HCT116 (cell line): Measurements from ENCODE around the gene CSF1R. TPM values are rescaled to one million over a fixed set of nuclear protein-coding genes. Genes with fewer than 3 reads are reported as not detected.

ENCODE experiments used
- ATAC-seq: fragments of 200-7000 bp; cut with Tn5 transposase; 2 replicates; pipeline ENCODE4 v1.9.1; 2020; ENCODE audit warnings: mild to moderate bottlenecking, moderate library complexity
- BruUV-seq: library from RNA; stranded (reverse); fragments of 400-500 nt; replicated peaks from 2 replicates; lab custom pipeline; 2021; lab: Mats Ljungman, UMichigan
- CTCF ChIA-PET: fragments of 300-600 bp; sonication (Branson Sonifier 250); formaldehyde crosslinking; loops from one replicate; lab custom pipeline; 2021; ENCODE audit warnings: antibody characterized with exemption; lab: Charles Lee
- POLR2A ChIA-PET: fragments of 300-600, 350-600 bp; sonication (Branson Sonifier 250); formaldehyde crosslinking; loops from one replicate; lab custom pipeline; 2021; ENCODE audit warnings: antibody characterized with exemption; lab: Charles Lee
- RAD21 ChIA-PET, 2 experiments: fragments of 300-600 bp; sonication (Branson Sonifier 250); formaldehyde crosslinking; loops; one replicate each; lab custom pipeline; 2023; ENCODE audit warnings: low total read pairs in 2 of 2; ENCODE audit not compliant: uncharacterized antibody in 2 of 2, unreplicated experiment in 2 of 2, low non-redundant PET in 1 of 2; lab: Charles Lee
- DNase-seq: peaks from one replicate; pipeline ENCODE4 v3.0.0-alpha.2; 2010; ENCODE audit warnings: low read depth, low spot score
- H2AFZ ChIP-seq: fragments of 200-600 bp; shearing (Covaris generic), sonication (generic); 2 replicates; pipeline ENCODE4 v1.6.1; 2017; ENCODE audit warnings: low read depth, mixed run types, mixed read lengths, antibody characterized with exemption, low read length; ENCODE audit not compliant: poor library complexity, severe bottlenecking
- H3K27ac ChIP-seq: 2 replicates; pipeline ENCODE4 v1.5.1; 2012; ENCODE audit warnings: low read depth, low read length
- H3K27me3 ChIP-seq: fragments of 200-600 bp; sonication (generic); 2 replicates; pipeline ENCODE4 v1.6.1; 2016; ENCODE audit warnings: mixed run types, low read length, mixed read lengths; ENCODE audit not compliant: insufficient read depth
- H3K36me3 ChIP-seq, 2 experiments: fragments of 200-500 bp in 1 of 2; fragments of 200-600 bp in 1 of 2; sonication (Bioruptor generic) in 1 of 2; sonication (generic) in 1 of 2; 2 replicates each; pipeline versions ENCODE4 v1.5.1 to v1.6.1; 2014 to 2016; ENCODE audit warnings: low read length in 2 of 2, inconsistent platforms in 1 of 2, mixed read lengths in 1 of 2, mixed run types in 1 of 2; ENCODE audit not compliant: insufficient read depth in 2 of 2, control insufficient read depth in 1 of 2
- H3K4me1 ChIP-seq, 2 experiments: fragments of 200-600 bp in 1 of 2; sonication (generic) in 1 of 2; 2 replicates each; pipeline versions ENCODE4 v1.5.1 to v1.6.1; 2012 to 2017; ENCODE audit warnings: low read length in 2 of 2, inconsistent platforms in 1 of 2, mild to moderate bottlenecking in 1 of 2, mixed read lengths in 1 of 2, mixed run types in 1 of 2, moderate library complexity in 1 of 2; ENCODE audit not compliant: insufficient read depth in 2 of 2, control insufficient read depth in 1 of 2
- H3K4me2 ChIP-seq: fragments of 200-600 bp; sonication (generic); 2 replicates; pipeline ENCODE4 v1.6.1; 2017; ENCODE audit warnings: mixed run types, low read length, mixed read lengths
- H3K4me3 ChIP-seq, 2 experiments: fragments of 200-600 bp in 1 of 2; sonication (generic) in 1 of 2; replicated peaks in 1 of 2; 2 replicates each; pipeline ENCODE4 v1.5.1; 2011 to 2016; ENCODE audit warnings: low read length in 2 of 2, control low read depth in 1 of 2, low read depth in 1 of 2, mild to moderate bottlenecking in 1 of 2, mixed read lengths in 1 of 2, mixed run types in 1 of 2
- H3K79me2 ChIP-seq: fragments of 200-600 bp; sonication (generic); 2 replicates; pipeline ENCODE4 v1.6.1; 2017; ENCODE audit warnings: mild to moderate bottlenecking, mixed run types, low read length, moderate library complexity, mixed read lengths; ENCODE audit not compliant: insufficient read depth
- H3K9ac ChIP-seq: fragments of 200-600 bp; sonication (generic); 2 replicates; pipeline ENCODE4 v1.6.1; 2016; ENCODE audit warnings: low read length, mixed read lengths
- H3K9me2 ChIP-seq: fragments of 200-600 bp; sonication (generic), shearing (Covaris generic); 2 replicates; pipeline ENCODE4 v1.6.1; 2017; ENCODE audit warnings: mixed run types, mild to moderate bottlenecking, moderate library complexity; ENCODE audit not compliant: insufficient read depth
- H3K9me3 ChIP-seq, 2 experiments: fragments of 200-500 bp in 1 of 2; fragments of 200-600 bp in 1 of 2; sonication (Bioruptor generic) in 1 of 2; sonication (generic) in 1 of 2; 2 replicates each; pipeline ENCODE4 v1.6.1; 2014 to 2017; ENCODE audit warnings: low read length in 2 of 2, mixed read lengths in 2 of 2, inconsistent platforms in 1 of 2, low read depth in 1 of 2, mild to moderate bottlenecking in 1 of 2, mixed run types in 1 of 2, moderate library complexity in 1 of 2; ENCODE audit not compliant: control insufficient read depth in 1 of 2, insufficient read depth in 1 of 2
- H4K20me1 ChIP-seq: fragments of 200-600 bp; sonication (generic), shearing (Covaris generic); 2 replicates; pipeline ENCODE4 v1.6.1; 2017; ENCODE audit warnings: mixed run types, mild to moderate bottlenecking, moderate library complexity; ENCODE audit not compliant: insufficient read depth
- ATF3 ChIP-seq: IDR thresholded peaks from 2 replicates; pipeline ENCODE4 v1.6.1; 2012
- CBX3 ChIP-seq: IDR thresholded peaks from 2 replicates; pipeline ENCODE4 v1.6.1; 2012; ENCODE audit warnings: low read depth
- CTCF ChIP-seq, 3 experiments: fragments of 200-600 bp in 1 of 3; sonication (generic) in 1 of 3; IDR thresholded peaks in 2 of 3; conservative IDR thresholded peaks in 1 of 3; 2 replicates each; pipeline ENCODE4 v1.5.1; 2012 to 2017; ENCODE audit warnings: low read depth in 2 of 3, low read length in 2 of 3, antibody characterized with exemption in 1 of 3, borderline replicate concordance in 1 of 3, control low read depth in 1 of 3, mild to moderate bottlenecking in 1 of 3, mixed read lengths in 1 of 3, mixed run types in 1 of 3, moderate library complexity in 1 of 3; ENCODE audit not compliant: insufficient read depth in 1 of 3
- EGR1 ChIP-seq: IDR thresholded peaks from 2 replicates; pipeline ENCODE4 v1.6.1; 2012; ENCODE audit warnings: low read depth
- ELF1 ChIP-seq: IDR thresholded peaks from 2 replicates; pipeline ENCODE4 v1.6.1; 2012; ENCODE audit warnings: low read depth, borderline replicate concordance
- EZH2 ChIP-seq: fragments of 200-600 bp; sonication (generic); IDR thresholded peaks from 2 replicates; pipeline ENCODE4 v1.6.1; 2017; ENCODE audit warnings: antibody characterized with exemption, mixed run types
- EZH2phosphoT487 ChIP-seq: fragments of 200-600 bp; IDR thresholded peaks from 2 replicates; pipeline ENCODE4 v1.6.1; 2018; ENCODE audit warnings: antibody characterized with exemption, borderline replicate concordance
- FOSL1 ChIP-seq: IDR thresholded peaks from 2 replicates; pipeline ENCODE4 v1.6.1; 2012; ENCODE audit warnings: low read depth
- MAX ChIP-seq: IDR thresholded peaks from 2 replicates; pipeline ENCODE4 v1.6.1; 2012
- POLR2A ChIP-seq: IDR thresholded peaks from 2 replicates; pipeline ENCODE4 v1.7.0; 2011; ENCODE audit warnings: borderline replicate concordance; ENCODE audit not compliant: insufficient read depth, insufficient read length; ENCODE audit errors: extremely low read depth
- RAD21 ChIP-seq: IDR thresholded peaks from 2 replicates; pipeline ENCODE4 v1.6.1; 2012; ENCODE audit warnings: low read depth, mild to moderate bottlenecking
- SIN3A ChIP-seq: IDR thresholded peaks from 2 replicates; pipeline ENCODE4 v1.6.1; 2012; ENCODE audit warnings: low read depth
- SP1 ChIP-seq: IDR thresholded peaks from 2 replicates; pipeline ENCODE4 v1.6.1; 2012; ENCODE audit warnings: low read depth
- SRF ChIP-seq: IDR thresholded peaks from 2 replicates; pipeline ENCODE4 v1.6.1; 2012; ENCODE audit warnings: low read depth
- TCF7L2 ChIP-seq: IDR thresholded peaks from 2 replicates; pipeline ENCODE4 v1.7.0; 2011; ENCODE audit warnings: borderline replicate concordance, inconsistent platforms; ENCODE audit not compliant: insufficient read depth, insufficient read length; ENCODE audit errors: extremely low read depth
- YY1 ChIP-seq: IDR thresholded peaks from 2 replicates; pipeline ENCODE4 v1.6.1; 2011; ENCODE audit warnings: low read length, low read depth, moderate library complexity, mild to moderate bottlenecking; ENCODE audit not compliant: insufficient replicate concordance; ENCODE audit errors: extremely low read depth
- ZBTB33 ChIP-seq: IDR thresholded peaks from 2 replicates; pipeline ENCODE4 v1.6.1; 2011; ENCODE audit warnings: mild to moderate bottlenecking, low read length, moderate library complexity; ENCODE audit not compliant: insufficient replicate concordance; ENCODE audit errors: extremely low read depth
- ZNF274 ChIP-seq: fragments of 200-500 bp; sonication (Bioruptor generic); IDR thresholded peaks from 2 replicates; pipeline ENCODE4 v1.6.1; 2014; ENCODE audit warnings: mild to moderate bottlenecking, low read depth, low read length, inconsistent platforms
- intact Hi-C: fragments of 100-400 bp; cut with micrococcal nuclease; formaldehyde crosslinking; loops from 2 replicates; pipeline ENCODE4 v1.10.0; 2022
- total RNA-seq: library from RNA; stranded (reverse); gene quantifications from one replicate; pipeline ENCODE4 v1.2.1, GENCODE V29; 2021; ENCODE audit not compliant: unreplicated experiment

Gene CSF1R
- total RNA-seq, 1 experiment from 2014 or later = 0.17 TPM

- peak; percentile 91 to 94 (median 94) for TF ChIP-seq CTCF (IDR thresholded peaks at IDR 0.05 in 2 of 3, conservative IDR thresholded peaks at IDR 0.05 in 1 of 3; ENCODE audit: borderline replicate concordance in 1 of 3, insufficient read depth in 1 of 3, low read depth in 2 of 3, low read length in 2 of 3)
- peak; percentile 97 for TF ChIP-seq RAD21
- no peak for TF ChIP-seq FOSL1
- TF ChIP-seq POLR2A = no peak
- no peak for TF ChIP-seq YY1
- no peak; the same call in 1 of the 2 replicates for TF ChIP-seq EGR1
- TF ChIP-seq SIN3A = no peak
- peak; percentile 72 for TF ChIP-seq MAX
- TF ChIP-seq ZNF274 = no peak
Observed at GRCh38 chr5:150129813-150130492, 43.6 kb upstream of the CSF1R start (continued).

DNA sequence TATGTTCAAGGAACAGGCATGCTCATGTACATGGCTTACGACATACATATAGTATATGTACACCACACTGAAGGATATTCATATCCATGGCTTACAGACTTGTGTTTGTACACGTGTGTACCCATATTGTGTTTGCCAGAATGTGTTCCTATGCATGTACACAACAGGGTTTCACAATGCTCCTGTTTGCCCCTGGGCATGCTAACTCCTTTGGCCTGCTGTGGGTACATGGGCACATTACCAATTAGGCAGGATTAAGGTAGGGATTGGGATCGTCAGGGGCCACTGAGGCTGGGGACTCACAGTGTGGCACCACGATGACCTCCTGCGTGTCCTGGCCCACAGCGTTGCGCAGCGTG, 43.1 kb upstream of the CSF1R start:
- peak overlapping the region; percentile 70 for H3K4me2 ChIP-seq
- no peaks in the 10 kb centered on the region for H4K20me1 ChIP-seq
- CTCF ChIA-PET = interaction anchor here (1.2 kb wide), 1 partner anchor 13 kb away, joined by 3 read pairs; no protein-coding TSS in a partner anchor
- H3K9me2 ChIP-seq = no peaks in the 10 kb centered on the region
- no peak overlapping the region for H3K27ac ChIP-seq
- no peaks in the 10 kb centered on the region for H3K79me2 ChIP-seq
- no peak for DNase-seq
- no TSS peak for BruUV-seq
- no peaks in the 10 kb centered on the region for H3K9me3 ChIP-seq
- no peak overlapping the region for H2AFZ ChIP-seq
- no peak for ATAC-seq
- no peaks in the 10 kb centered on the region for H3K36me3 ChIP-seq
- peak overlapping the region in 1 of 2 experiments; percentile 25; a peak in 1 of 4 replicates for H3K4me3 ChIP-seq
- H3K9ac ChIP-seq = no peak overlapping the region
- POLR2A ChIA-PET = no interaction called here
- peaks cover 0 to 9% of the 10 kb centered on the region in 2 experiments; a peak in 1 of 4 replicates for H3K4me1 ChIP-seq
- RAD21 ChIA-PET = no interaction called here
- no peaks in the 10 kb centered on the region for H3K27me3 ChIP-seq
- intact Hi-C loops = no loop called here
- TF ChIP-seq SRF (no peak), EZH2 (no peak), CBX3 (no peak), TCF7L2 (no peak), POLR2A (no peak), FOSL1 (no peak), ELF1 (no peak), EZH2phosphoT487 (no peak), YY1 (no peak), ATF3 (no peak), ZBTB33 (no peak), SP1 (no peak), ZNF274 (no peak), EGR1 (no peak)
